Body of pancreas (tissue), 4 donors: Measurements from ENCODE around the gene ZDHHC4. TPM values are rescaled to one million over a fixed set of nuclear protein-coding genes. Genes with fewer than 3 reads are reported as not detected.

Experiments
- ATAC-seq: fragments of 150-250 bp; one replicate; pipeline ENCODE4 v1.9.1; 2016
- DNase-seq, 4 donors: peaks; one replicate each; pipeline ENCODE4 v3.0.0-alpha.2; 2019
- H3K27ac ChIP-seq, 4 donors: fragments of 200-600 bp; sonication (generic); 1 replicate in 3 of 4; 2 replicates in 1 of 4; pipeline versions ENCODE4 v1.5.1 to v1.6.1; 2016 to 2019; ENCODE audit warnings: mild to moderate bottlenecking in 1 of 4, mixed read lengths in 1 of 4, moderate library complexity in 1 of 4
- H3K27me3 ChIP-seq, 2 donors: fragments of 200-600 bp; sonication (generic); one replicate each; pipeline ENCODE4 v1.6.0; 2016; ENCODE audit warnings: mild to moderate bottlenecking in 1 of 2
- H3K36me3 ChIP-seq, 2 donors: fragments of 200-600 bp; sonication (generic); replicated peaks in 1 of 2; 2 replicates each; pipeline ENCODE4 v1.5.1; 2016; ENCODE audit warnings: low read depth in 2 of 2; ENCODE audit not compliant: insufficient read depth in 1 of 2
- H3K4me1 ChIP-seq: fragments of 200-600 bp; sonication (generic); one replicate; pipeline ENCODE4 v1.6.0; 2016
- H3K4me3 ChIP-seq, 2 donors: fragments of 200-600 bp; sonication (generic); 1 replicate in 1 of 2; 2 replicates in 1 of 2; pipeline ENCODE4 v1.5.1; 2016 to 2019
- H3K9me3 ChIP-seq, 3 donors: fragments of 200-600 bp; sonication (generic); 1 replicate in 2 of 3; 2 replicates in 1 of 3; pipeline ENCODE4 v1.5.1; 2016
- CTCF ChIP-seq, 7 experiments: fragments of 450-650 bp in 4 of 7; fragments of 200-600 bp in 3 of 7; sonication (generic) in 3 of 7; IDR thresholded peaks; one replicate each; pipeline ENCODE4 v1.5.1; 2016 to 2019; ENCODE audit warnings: antibody characterized with exemption in 7 of 7
- POLR2A ChIP-seq, 3 donors: fragments of 450-650 bp; IDR thresholded peaks; one replicate each; pipeline ENCODE4 v1.6.1; 2016; ENCODE audit warnings: antibody characterized with exemption in 3 of 3, mild to moderate bottlenecking in 2 of 3
- WGBS, 2 donors: methylation state at CpG; one replicate each; pipeline ENCODE4 v1.1.5; 2017; 5-methylcytosine and 5-hydroxymethylcytosine counted together
- intact Hi-C: fragments of 100-400 bp; cut with DNase I; formaldehyde crosslinking; loops from one replicate; pipeline ENCODE4 v1.15.1; 2023
- total RNA-seq, 2 donors: library from RNA; depleted of rRNA; stranded (reverse); fragments of >200 nt; gene quantifications; one replicate each; pipeline ENCODE4 v1.1.0, GENCODE V29; 2016

ZDHHC4 gene
- total RNA-seq, 2 donors from 2014 or later = 19.1 to 35.5 TPM

- intact Hi-C loops = no loop called here
- Histone ChIP-seq H3K27me3 (no peaks in the 10 kb centered on the region), H3K4me3 (no peak overlapping the region), H3K36me3 (peaks cover 0 to 4% of the 10 kb centered on the region in 2 donors), H3K9me3 (no peaks in the 10 kb centered on the region), H3K27ac (no peak overlapping the region), H3K4me1 (peaks cover under 1% of the 10 kb centered on the region)
- WGBS, 2 donors = 89 to 91% methylated on average over 8 to 20 of the region's 20 CpGs
- ATAC-seq (no peak), DNase-seq (no peak)
- TF ChIP-seq POLR2A (IDR thresholded peaks at IDR 0.05) = no peak
- no peak for TF ChIP-seq CTCF (IDR thresholded peaks at IDR 0.05)
These were observed 44.2 kb downstream of the ZDHHC4 start for GRCh38 chr7:6621195-6622133.

- intact Hi-C loops = no loop called here
- Histone ChIP-seq H3K27me3 (no peaks in the 10 kb centered on the region), H3K4me3 (no peak overlapping the region), H3K4me1 (no peaks in the 10 kb centered on the region), H3K27ac (no peak overlapping the region), H3K36me3 (peaks cover 0 to 4% of the 10 kb centered on the region in 2 donors), H3K9me3 (no peaks in the 10 kb centered on the region)
- ATAC-seq (no peak), DNase-seq (no peak)
- 98% methylated on average over 48 of the region's 67 CpGs; no CpG with 5 or more reads in 1 of the 2 donors for WGBS, 2 donors
- TF ChIP-seq POLR2A (IDR thresholded peaks at IDR 0.05) (no peak), CTCF (IDR thresholded peaks at IDR 0.05) (no peak)
These were observed 45.0 kb downstream of the ZDHHC4 start for GRCh38 chr7:6622134-6622710.

DNA sequence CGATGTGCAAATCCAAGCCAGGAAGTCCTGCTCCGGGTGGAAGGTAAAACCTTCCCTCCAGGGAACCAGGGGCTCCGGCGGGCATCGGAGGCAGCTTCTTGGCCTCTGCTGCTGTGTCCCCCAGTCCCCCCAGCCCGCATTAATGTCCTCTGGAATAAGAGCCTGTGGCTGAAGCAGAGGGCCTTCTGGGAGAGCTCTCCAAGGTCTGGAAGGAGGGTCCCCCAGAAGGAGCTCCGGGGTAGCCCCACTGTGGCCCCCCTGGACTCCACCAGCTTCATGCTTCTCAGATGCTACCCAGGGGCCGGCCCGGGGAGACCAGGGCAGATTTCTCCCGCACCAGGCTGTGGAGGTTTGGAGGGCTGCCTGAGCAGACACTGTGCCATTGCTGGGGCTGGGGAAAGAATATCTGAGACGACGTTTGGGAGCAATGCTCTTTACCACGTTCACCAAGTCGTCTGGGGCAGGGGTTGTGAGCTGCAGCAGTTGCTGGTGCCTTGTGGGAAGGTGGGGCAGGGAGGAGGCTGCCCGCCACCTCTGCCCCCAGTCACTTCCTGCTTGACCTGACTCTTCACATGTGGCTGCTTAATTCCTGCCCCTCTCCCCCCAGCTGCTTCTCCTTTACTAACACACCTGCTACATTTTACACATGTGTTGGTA lies 46.5 kb downstream of the ZDHHC4 start:
- no peaks in the 10 kb centered on the region for H3K4me1 ChIP-seq
- DNase-seq (no peak), ATAC-seq (no peak)
- no peak overlapping the region for H3K27ac ChIP-seq
- 77 to 79% methylated on average over 6 to 15 of the region's 15 CpGs for WGBS, 2 donors
- no peak overlapping the region for H3K4me3 ChIP-seq
- peaks cover 0 to 4% of the 10 kb centered on the region in 2 donors for H3K36me3 ChIP-seq
- intact Hi-C loops = no loop called here
- H3K27me3 ChIP-seq = no peaks in the 10 kb centered on the region
- TF ChIP-seq POLR2A (IDR thresholded peaks at IDR 0.05) = no peak
- TF ChIP-seq CTCF (IDR thresholded peaks at IDR 0.05) = no peak
- H3K9me3 ChIP-seq = no peaks in the 10 kb centered on the region

- no peak for DNase-seq
- no peaks in the 10 kb centered on the region for H3K4me1 ChIP-seq
- TF ChIP-seq CTCF (IDR thresholded peaks at IDR 0.05) (no peak), POLR2A (IDR thresholded peaks at IDR 0.05) (no peak)
- WGBS, 2 donors = 46 to 75% methylated on average over 2 to 3 of the region's 3 CpGs
- H3K4me3 ChIP-seq = no peak overlapping the region
- ATAC-seq = no peak
- no peak overlapping the region for H3K27ac ChIP-seq
- H3K9me3 ChIP-seq = no peaks in the 10 kb centered on the region
- intact Hi-C loops = no loop called here
- peaks cover 0 to 4% of the 10 kb centered on the region in 2 donors for H3K36me3 ChIP-seq
- no peaks in the 10 kb centered on the region for H3K27me3 ChIP-seq
These were observed 47.0 kb downstream of the ZDHHC4 start for GRCh38 chr7:6624246-6624611.
